ENCODE measurements around the gene CACNG4.

DNA sequence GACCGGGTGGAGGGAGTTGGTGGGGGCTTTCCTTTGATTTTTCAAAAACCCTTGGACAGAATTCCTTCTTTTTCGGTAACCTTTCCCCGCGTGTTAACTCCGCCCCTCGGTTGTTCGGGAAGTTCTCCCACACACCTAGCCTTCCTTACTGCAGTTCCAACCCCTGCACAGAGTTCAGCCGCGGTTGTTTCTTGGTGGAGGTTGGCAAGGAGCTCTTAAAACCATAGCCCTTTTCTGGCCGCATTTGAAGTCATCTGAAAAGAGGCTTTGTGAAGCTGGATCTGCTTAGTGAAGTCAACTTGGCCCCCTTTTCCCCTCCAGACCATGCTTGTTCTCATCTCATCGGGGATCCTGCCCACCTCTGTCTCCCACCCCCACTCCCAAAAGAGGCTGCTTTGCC, 1.8 kb downstream of the CACNG4 start:
- no peak for TF ChIP-seq CTCF (IDR thresholded peaks at IDR 0.05)
- TF ChIP-seq POLR2A (IDR thresholded peaks at IDR 0.05), result no peak

All from uterus (tissue), 2 donors.